IMR-90 (cell line): ENCODE measurements around the gene LDLRAD4. TPM values are rescaled to one million over a fixed set of nuclear protein-coding genes. Genes with fewer than 3 reads are reported as not detected.

Experiments used
- ATAC-seq: fragments of 200-7000 bp; cut with Tn5 transposase; 2 replicates; pipeline ENCODE4 v1.9.1; 2020; ENCODE audit warnings: low read depth, mild to moderate bottlenecking, moderate library complexity
- BruUV-seq: library from RNA; stranded (reverse); fragments of 400-500 nt; replicated peaks from 2 replicates; lab custom pipeline; 2021; lab: Mats Ljungman, UMichigan
- CTCF ChIA-PET: fragments of 300-600 bp; formaldehyde crosslinking; extraction: SDS; loops from one replicate; lab custom pipeline; 2021; ENCODE audit warnings: antibody characterized with exemption; lab: Yijun Ruan, JAX
- POLR2A ChIA-PET: fragments of 300-600 bp; sonication (Branson Sonifier 250); formaldehyde crosslinking; loops from one replicate; lab custom pipeline; 2022; ENCODE audit warnings: antibody characterized with exemption; ENCODE audit not compliant: unreplicated experiment; lab: Charles Lee
- DNase-seq: peaks from one replicate; pipeline ENCODE4 v3.0.0; 2013
- H2AFZ ChIP-seq: replicated peaks from 2 replicates; pipeline ENCODE3; 2013; ENCODE audit warnings: low read length, mild to moderate bottlenecking; ENCODE audit not compliant: poor library complexity
- H2AK5ac ChIP-seq: 2 replicates; pipeline ENCODE4 v1.6.1; 2013; ENCODE audit warnings: low read depth, low read length, inconsistent platforms
- H2AK9ac ChIP-seq: replicated peaks from 2 replicates; pipeline ENCODE3; 2013; ENCODE audit warnings: mild to moderate bottlenecking, low read depth, low read length, moderate library complexity; ENCODE audit not compliant: poor library complexity
- H2BK120ac ChIP-seq: 2 replicates; pipeline ENCODE4 v1.6.1; 2013; ENCODE audit warnings: low read depth, low read length, inconsistent platforms
- H2BK15ac ChIP-seq: 3 replicates; pipeline ENCODE4 v1.6.1; 2013; ENCODE audit warnings: low read depth, low read length, inconsistent platforms
- H2BK20ac ChIP-seq: 2 replicates; pipeline ENCODE4 v1.6.1; 2013; ENCODE audit warnings: low read depth, mild to moderate bottlenecking, inconsistent platforms, low read length, moderate library complexity
- H2BK5ac ChIP-seq: 2 replicates; pipeline ENCODE4 v1.6.1; 2013; ENCODE audit warnings: mild to moderate bottlenecking, low read depth, low read length, inconsistent platforms; ENCODE audit not compliant: poor library complexity, severe bottlenecking
- H3K14ac ChIP-seq: replicated peaks from 2 replicates; pipeline ENCODE4 v1.6.1; 2013; ENCODE audit warnings: low read depth, low read length, inconsistent platforms
- H3K18ac ChIP-seq: 2 replicates; pipeline ENCODE4 v1.6.1; 2013; ENCODE audit warnings: low read depth, low read length, control low read depth
- H3K23ac ChIP-seq: 2 replicates; pipeline ENCODE4 v1.6.1; 2013; ENCODE audit warnings: low read depth, low read length, inconsistent platforms
- H3K27ac ChIP-seq: 2 replicates; pipeline ENCODE4 v1.5.1; 2013; ENCODE audit warnings: mild to moderate bottlenecking, control low read depth, low read length; ENCODE audit not compliant: insufficient read depth
- H3K27me3 ChIP-seq: 2 replicates; pipeline ENCODE4 v1.6.1; 2013; ENCODE audit warnings: low read length; ENCODE audit not compliant: control insufficient read depth, insufficient read depth
- H3K36me3 ChIP-seq: 2 replicates; pipeline ENCODE4 v1.6.1; 2013; ENCODE audit warnings: low read length, mixed read lengths; ENCODE audit not compliant: control insufficient read depth, insufficient read depth
- H3K4ac ChIP-seq: 2 replicates; pipeline ENCODE4 v1.6.1; 2013; ENCODE audit warnings: low read depth, low read length, inconsistent platforms
- H3K4me1 ChIP-seq: 2 replicates; pipeline ENCODE4 v1.6.1; 2013; ENCODE audit warnings: low read length, mixed read lengths; ENCODE audit not compliant: control insufficient read depth, insufficient read depth
- H3K4me2 ChIP-seq: 2 replicates; pipeline ENCODE4 v1.6.1; 2013; ENCODE audit warnings: low read depth, mild to moderate bottlenecking, control low read depth, low read length, moderate library complexity
- H3K4me3 ChIP-seq: 2 replicates; pipeline ENCODE4 v1.5.1; 2013; ENCODE audit warnings: low read depth, mild to moderate bottlenecking, control low read depth, low read length, moderate library complexity; ENCODE audit not compliant: insufficient read depth
- H3K56ac ChIP-seq: 2 replicates; pipeline ENCODE4 v1.6.1; 2013; ENCODE audit warnings: low read length, inconsistent platforms; ENCODE audit not compliant: insufficient read depth; ENCODE audit errors: extremely low read depth
- H3K79me1 ChIP-seq, 2 experiments: 2 replicates each; pipeline ENCODE4 v1.6.1; 2013; ENCODE audit warnings: low read length in 2 of 2, inconsistent platforms in 1 of 2, low read depth in 1 of 2
- H3K9ac ChIP-seq: 2 replicates; pipeline ENCODE4 v1.6.1; 2013; ENCODE audit warnings: low read depth, low read length, control low read depth
- H3K9me1 ChIP-seq: 2 replicates; pipeline ENCODE4 v1.6.1; 2013; ENCODE audit warnings: low read length, inconsistent platforms; ENCODE audit not compliant: insufficient read depth
- H3K9me3 ChIP-seq: 2 replicates; pipeline ENCODE4 v1.6.1; 2013; ENCODE audit warnings: low read length; ENCODE audit not compliant: control insufficient read depth, insufficient read depth
- H4K20me1 ChIP-seq: 2 replicates; pipeline ENCODE4 v1.6.1; 2013; ENCODE audit warnings: low read length, inconsistent platforms; ENCODE audit not compliant: insufficient read depth
- H4K5ac ChIP-seq: 2 replicates; pipeline ENCODE4 v1.6.1; 2013; ENCODE audit warnings: mild to moderate bottlenecking, low read depth, low read length, control low read depth
- H4K8ac ChIP-seq, 2 experiments: 2 replicates each; pipeline ENCODE4 v1.6.1; 2013; ENCODE audit warnings: low read depth in 2 of 2, low read length in 2 of 2, control low read depth in 1 of 2, inconsistent platforms in 1 of 2
- H4K91ac ChIP-seq: 2 replicates; pipeline ENCODE4 v1.6.1; 2013; ENCODE audit warnings: low read depth, low read length, inconsistent platforms; ENCODE audit not compliant: insufficient read depth
- CHD1 ChIP-seq: IDR thresholded peaks from 2 replicates; pipeline ENCODE4 v1.6.1; 2012; ENCODE audit warnings: low read depth, low read length, improper control_type of control experiment
- MAFK ChIP-seq: IDR thresholded peaks from 2 replicates; pipeline ENCODE4 v1.6.1; 2012; ENCODE audit warnings: low read depth, low read length, improper control_type of control experiment
- NFE2L2 ChIP-seq: fragments of 150-350 bp; IDR thresholded peaks from 2 replicates; pipeline ENCODE4 v1.6.1; 2016; ENCODE audit warnings: low read depth, mild to moderate bottlenecking, low read length
- SMC3 ChIP-seq: fragments of 150-350 bp; IDR thresholded peaks from 2 replicates; pipeline ENCODE4 v1.6.1; 2016; ENCODE audit warnings: low read depth, mild to moderate bottlenecking, antibody characterized with exemption, low read length, moderate library complexity
- WGBS, 2 experiments: methylation state at CpG; one replicate each; pipeline versions ENCODE4 v1.1.5 to v1.1.7; 2013; ENCODE audit warnings: missing lambda C conversion rate in 2 of 2; ENCODE audit not compliant: insufficient read length in 1 of 2; ENCODE audit errors: extremely low coverage in 2 of 2; 5-methylcytosine and 5-hydroxymethylcytosine counted together
- dilution Hi-C: fragments of 300-500 bp; cut with HindIII; formaldehyde crosslinking; loops from one replicate; pipeline ENCODE4 v1.14.3; 2018; ENCODE audit warnings: low sequenced_read_pairs; ENCODE audit not compliant: unreplicated experiment
- in situ Hi-C: fragments of 300-500 bp; cut with MboI; formaldehyde crosslinking; loops from 3 replicates; pipeline ENCODE4 v1.14.3; 2019; ENCODE audit warnings: low sequenced_read_pairs, inconsistent platforms, mixed read lengths
- intact Hi-C: fragments of 100-400 bp; cut with micrococcal nuclease; formaldehyde crosslinking; loops from 2 replicates; pipeline ENCODE4 v1.10.0; 2022
- polyA plus RNA-seq, 3 experiments: library from polyadenylated mRNA; depleted of rRNA; stranded (reverse); fragments of >200 nt; gene quantifications; 2 replicates each; pipeline ENCODE4 v1.2.3, GENCODE V29; 2012; ENCODE audit warnings: low replicate concordance in 1 of 3
- total RNA-seq: library from RNA; depleted of rRNA; stranded (reverse); fragments of >200 nt; gene quantifications from 2 replicates; pipeline ENCODE4 v1.2.3, GENCODE V29; 2012
- TF ChIP-seq, protein P1 (sequence below): conservative IDR thresholded peaks from 2 replicates; pipeline ENCODE4 v1.5.1; 2012; ENCODE audit warnings: mild to moderate bottlenecking, low read depth, low read length, improper control_type of control experiment
- TF ChIP-seq, protein P2 (sequence below): fragments of 150-350 bp; IDR thresholded peaks from 2 replicates; pipeline ENCODE4 v1.6.1; 2016; ENCODE audit warnings: low read depth, mild to moderate bottlenecking, low read length, moderate library complexity, borderline replicate concordance
- TF ChIP-seq, protein P3 (sequence below): fragments of 150-350 bp; IDR thresholded peaks from 2 replicates; pipeline ENCODE4 v1.6.1; 2017; ENCODE audit warnings: mild to moderate bottlenecking, antibody characterized with exemption, low read length, low read depth

LDLRAD4 gene
- total and polyA plus RNA-seq, 2 of the 4 experiments (the other 2 are of a cell fraction) = not detected

DNA sequence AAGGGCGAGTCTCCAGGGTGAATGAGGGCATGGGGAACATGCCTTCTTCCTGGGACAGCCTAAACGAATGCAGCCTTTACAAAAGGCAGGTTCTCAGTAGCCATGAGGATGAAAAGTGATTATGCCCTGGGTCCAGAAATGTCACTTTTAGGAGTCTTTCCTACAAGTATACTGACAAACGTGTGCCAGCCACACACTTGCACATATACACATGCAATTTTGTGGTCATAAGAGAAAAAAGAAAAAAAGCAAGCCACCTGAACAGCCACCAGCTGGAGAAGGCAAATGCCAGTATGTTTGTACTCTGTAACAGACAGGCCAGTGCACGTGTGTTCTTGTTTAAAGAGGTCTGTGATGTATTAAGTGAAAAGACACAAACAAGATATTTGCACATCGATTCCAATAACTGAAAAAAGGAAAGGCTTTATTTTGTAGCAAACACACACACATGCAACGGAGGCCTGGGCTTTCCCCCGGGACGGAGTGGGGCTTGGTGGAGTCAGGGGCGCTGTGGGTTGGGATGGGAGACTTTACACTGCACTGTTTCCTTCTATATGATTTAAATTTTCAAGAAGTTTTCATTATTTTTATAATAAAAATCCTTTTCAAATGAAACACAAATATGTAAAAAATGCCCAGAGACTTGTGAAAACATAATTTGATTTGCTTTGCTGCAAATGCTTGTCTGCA lies 399.4 kb downstream of the LDLRAD4 start:
- H3K4ac ChIP-seq = no peak overlapping the region
- in situ Hi-C loops = no loop called here
- no peak overlapping the region for H2AK9ac ChIP-seq
- H4K20me1 ChIP-seq = no peaks in the 10 kb centered on the region
- H3K27ac ChIP-seq = no peak overlapping the region
- ATAC-seq (no peak), DNase-seq (no peak)
- no peak overlapping the region for H2BK5ac ChIP-seq
- intact Hi-C loops = no loop called here
- no TSS peak for BruUV-seq
- H3K9me1 ChIP-seq = no peaks in the 10 kb centered on the region
- no peak overlapping the region for H3K9ac ChIP-seq
- H3K4me2 ChIP-seq = no peak overlapping the region
- H3K27me3 ChIP-seq = peaks cover 15% of the 10 kb centered on the region
- no peak overlapping the region for H2BK15ac ChIP-seq
- H3K18ac ChIP-seq = no peak overlapping the region
- no peak overlapping the region for H3K56ac ChIP-seq
- H2BK120ac ChIP-seq = no peak overlapping the region
- no peak overlapping the region for H2AK5ac ChIP-seq
- no peaks in the 10 kb centered on the region for H3K36me3 ChIP-seq
- TF ChIP-seq, protein P1, sequence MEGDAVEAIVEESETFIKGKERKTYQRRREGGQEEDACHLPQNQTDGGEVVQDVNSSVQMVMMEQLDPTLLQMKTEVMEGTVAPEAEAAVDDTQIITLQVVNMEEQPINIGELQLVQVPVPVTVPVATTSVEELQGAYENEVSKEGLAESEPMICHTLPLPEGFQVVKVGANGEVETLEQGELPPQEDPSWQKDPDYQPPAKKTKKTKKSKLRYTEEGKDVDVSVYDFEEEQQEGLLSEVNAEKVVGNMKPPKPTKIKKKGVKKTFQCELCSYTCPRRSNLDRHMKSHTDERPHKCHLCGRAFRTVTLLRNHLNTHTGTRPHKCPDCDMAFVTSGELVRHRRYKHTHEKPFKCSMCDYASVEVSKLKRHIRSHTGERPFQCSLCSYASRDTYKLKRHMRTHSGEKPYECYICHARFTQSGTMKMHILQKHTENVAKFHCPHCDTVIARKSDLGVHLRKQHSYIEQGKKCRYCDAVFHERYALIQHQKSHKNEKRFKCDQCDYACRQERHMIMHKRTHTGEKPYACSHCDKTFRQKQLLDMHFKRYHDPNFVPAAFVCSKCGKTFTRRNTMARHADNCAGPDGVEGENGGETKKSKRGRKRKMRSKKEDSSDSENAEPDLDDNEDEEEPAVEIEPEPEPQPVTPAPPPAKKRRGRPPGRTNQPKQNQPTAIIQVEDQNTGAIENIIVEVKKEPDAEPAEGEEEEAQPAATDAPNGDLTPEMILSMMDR = no peak
- TF ChIP-seq, protein P2, sequence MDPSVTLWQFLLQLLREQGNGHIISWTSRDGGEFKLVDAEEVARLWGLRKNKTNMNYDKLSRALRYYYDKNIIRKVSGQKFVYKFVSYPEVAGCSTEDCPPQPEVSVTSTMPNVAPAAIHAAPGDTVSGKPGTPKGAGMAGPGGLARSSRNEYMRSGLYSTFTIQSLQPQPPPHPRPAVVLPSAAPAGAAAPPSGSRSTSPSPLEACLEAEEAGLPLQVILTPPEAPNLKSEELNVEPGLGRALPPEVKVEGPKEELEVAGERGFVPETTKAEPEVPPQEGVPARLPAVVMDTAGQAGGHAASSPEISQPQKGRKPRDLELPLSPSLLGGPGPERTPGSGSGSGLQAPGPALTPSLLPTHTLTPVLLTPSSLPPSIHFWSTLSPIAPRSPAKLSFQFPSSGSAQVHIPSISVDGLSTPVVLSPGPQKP = no peak
- no peak for TF ChIP-seq MAFK
- TF ChIP-seq, protein P3, sequence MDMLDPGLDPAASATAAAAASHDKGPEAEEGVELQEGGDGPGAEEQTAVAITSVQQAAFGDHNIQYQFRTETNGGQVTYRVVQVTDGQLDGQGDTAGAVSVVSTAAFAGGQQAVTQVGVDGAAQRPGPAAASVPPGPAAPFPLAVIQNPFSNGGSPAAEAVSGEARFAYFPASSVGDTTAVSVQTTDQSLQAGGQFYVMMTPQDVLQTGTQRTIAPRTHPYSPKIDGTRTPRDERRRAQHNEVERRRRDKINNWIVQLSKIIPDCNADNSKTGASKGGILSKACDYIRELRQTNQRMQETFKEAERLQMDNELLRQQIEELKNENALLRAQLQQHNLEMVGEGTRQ = no peak
- no peak for TF ChIP-seq CHD1
- no peak for TF ChIP-seq NFE2L2
- TF ChIP-seq SMC3 = no peak
- dilution Hi-C loops = no loop called here
- H3K14ac ChIP-seq = no peak overlapping the region
- no peak overlapping the region for H4K8ac ChIP-seq
- no peak overlapping the region for H4K91ac ChIP-seq
- CTCF ChIA-PET = no interaction called here
- no peak overlapping the region for H4K5ac ChIP-seq
- POLR2A ChIA-PET = no interaction called here
- H2BK20ac ChIP-seq = no peak overlapping the region
- no peaks in the 10 kb centered on the region for H3K79me1 ChIP-seq
- 40% methylated on average over 1 of the region's 9 CpGs; no CpG with 5 or more reads in 1 of the 2 experiments for WGBS, 2 experiments
- no peak overlapping the region for H2AFZ ChIP-seq
- H3K9me3 ChIP-seq = no peaks in the 10 kb centered on the region
- H3K23ac ChIP-seq = no peak overlapping the region
- no peaks in the 10 kb centered on the region for H3K4me1 ChIP-seq
- H3K4me3 ChIP-seq = no peak overlapping the region
